Endothelial cell of umbilical vein (primary cell): ENCODE measurements around the gene ZNF793. TPM values are rescaled to one million over a fixed set of nuclear protein-coding genes. Genes with fewer than 3 reads are reported as not detected.
A peak's percentile ranks its signal among the peaks of the same experiment; 100 is the strongest.

Experiments used
- BruUV-seq: library from RNA; stranded (reverse); fragments of 400-500 nt; replicated peaks from 2 replicates; lab custom pipeline; 2021; lab: Mats Ljungman, UMichigan
- CTCF ChIA-PET: fragments of 300-600, 350-600 bp; sonication (Branson Sonifier 250); formaldehyde crosslinking; loops from one replicate; lab custom pipeline; 2021; ENCODE audit warnings: antibody characterized with exemption, inconsistent platforms; lab: Charles Lee
- POLR2A ChIA-PET: fragments of 300-600, 350-600 bp; sonication (Branson Sonifier 250); formaldehyde crosslinking; loops from one replicate; lab custom pipeline; 2021; ENCODE audit warnings: antibody characterized with exemption, inconsistent platforms; lab: Charles Lee
- DNase-seq: peaks from one replicate; pipeline ENCODE4 v3.0.0-alpha.2; 2011; ENCODE audit warnings: low read depth, low spot score
- FAIRE-seq: peaks from 2 replicates; lab custom pipeline; 2011; peaks lifted over from hg19 to GRCh38; lab: Jason Lieb, UNC
- H2AFZ ChIP-seq: 2 replicates; pipeline ENCODE4 v1.6.0; 2012; ENCODE audit warnings: low read depth, low read length, control low read depth, inconsistent platforms
- H3K27ac ChIP-seq: 2 replicates; pipeline ENCODE4 v1.5.1; 2011; ENCODE audit warnings: low read depth, mild to moderate bottlenecking, control low read depth, low read length, moderate library complexity; ENCODE audit not compliant: insufficient read depth
- H3K27me3 ChIP-seq, 2 experiments: 2 replicates each; pipeline versions ENCODE4 v1.6.0 to v1.6.1; 2011; ENCODE audit warnings: low read length in 2 of 2, mixed read lengths in 1 of 2; ENCODE audit not compliant: control insufficient read depth in 2 of 2, insufficient read depth in 2 of 2
- H3K36me3 ChIP-seq, 2 experiments: 2 replicates in 1 of 2; 3 replicates in 1 of 2; pipeline ENCODE4 v1.5.1; 2011; ENCODE audit warnings: low read length in 2 of 2, mild to moderate bottlenecking in 1 of 2, moderate library complexity in 1 of 2; ENCODE audit not compliant: control insufficient read depth in 2 of 2, insufficient read depth in 2 of 2; ENCODE audit errors: extremely low read depth in 1 of 2
- H3K4me1 ChIP-seq: 3 replicates; pipeline ENCODE4 v1.5.1; 2011; ENCODE audit warnings: mild to moderate bottlenecking, low read length; ENCODE audit not compliant: control insufficient read depth, insufficient read depth; ENCODE audit errors: extremely low read depth
- H3K4me2 ChIP-seq: 2 replicates; pipeline ENCODE4 v1.6.1; 2011; ENCODE audit warnings: low read length, control low read depth, mixed read lengths; ENCODE audit not compliant: insufficient read depth
- H3K4me3 ChIP-seq, 3 experiments: fragments of 200-600 bp in 1 of 3; sonication (generic), shearing (Covaris generic) in 1 of 3; replicated peaks in 1 of 3; 2 replicates each; pipeline ENCODE4 v1.5.1; 2011 to 2016; ENCODE audit warnings: control low read depth in 3 of 3, low read length in 3 of 3, mild to moderate bottlenecking in 2 of 3, inconsistent platforms in 1 of 3, low read depth in 1 of 3, moderate library complexity in 1 of 3; ENCODE audit not compliant: insufficient read depth in 1 of 3
- H3K79me2 ChIP-seq: 2 replicates; pipeline ENCODE4 v1.6.0; 2012; ENCODE audit warnings: low read length, inconsistent platforms; ENCODE audit not compliant: control insufficient read depth, insufficient read depth
- H3K9ac ChIP-seq: replicated peaks from 2 replicates; pipeline ENCODE3; 2011; ENCODE audit warnings: low read length, control low read depth; ENCODE audit not compliant: insufficient read depth; ENCODE audit errors: extremely low read depth
- H3K9me1 ChIP-seq: replicated peaks from 3 replicates; pipeline ENCODE4 v1.6.0; 2011; ENCODE audit warnings: mild to moderate bottlenecking, low read length; ENCODE audit not compliant: control insufficient read depth, insufficient read depth; ENCODE audit errors: extremely low read depth
- H3K9me3 ChIP-seq: replicated peaks from 2 replicates; pipeline ENCODE4 v1.5.1; 2012; ENCODE audit warnings: low read length, inconsistent platforms; ENCODE audit not compliant: control insufficient read depth, insufficient read depth
- H4K20me1 ChIP-seq: replicated peaks from 2 replicates; pipeline ENCODE3; 2011; ENCODE audit warnings: mild to moderate bottlenecking, low read length; ENCODE audit not compliant: control insufficient read depth, insufficient read depth; ENCODE audit errors: extremely low read depth
- EZH2 ChIP-seq: IDR thresholded peaks from 2 replicates; pipeline ENCODE4 v1.6.1; 2012; ENCODE audit warnings: borderline replicate concordance, low read depth, mild to moderate bottlenecking, moderate library complexity, low read length, inconsistent platforms; ENCODE audit not compliant: severe bottlenecking
- FOS ChIP-seq: IDR thresholded peaks from 2 replicates; pipeline ENCODE4 v1.6.1; 2011; ENCODE audit warnings: mild to moderate bottlenecking, low read length, moderate library complexity, borderline replicate concordance; ENCODE audit not compliant: insufficient read depth
- GATA2 ChIP-seq: IDR thresholded peaks from 2 replicates; pipeline ENCODE4 v1.7.0; 2011; ENCODE audit warnings: low read depth, mild to moderate bottlenecking, moderate library complexity, mixed read lengths, low read length; ENCODE audit not compliant: insufficient read length, insufficient read depth
- JUN ChIP-seq: IDR thresholded peaks from 2 replicates; pipeline ENCODE4 v1.6.1; 2011; ENCODE audit warnings: borderline replicate concordance, low read depth; ENCODE audit not compliant: insufficient read length, insufficient read depth
- MYC ChIP-seq: IDR thresholded peaks from one replicate; pipeline ENCODE4 v1.6.1; 2011; ENCODE audit warnings: mild to moderate bottlenecking, low read depth, low read length
- POLR2A ChIP-seq: IDR thresholded peaks from 2 replicates; pipeline ENCODE4 v1.6.1; 2012; ENCODE audit warnings: low read depth, mild to moderate bottlenecking, control low read depth, low read length
- POLR2AphosphoS5 ChIP-seq: IDR thresholded peaks from 2 replicates; pipeline ENCODE4 v1.6.1; 2012; ENCODE audit warnings: low read depth, mild to moderate bottlenecking, control low read depth, low read length, moderate library complexity; ENCODE audit not compliant: insufficient read depth
- dilution Hi-C: fragments of 300-500 bp; cut with MboI; formaldehyde crosslinking; loops from one replicate; pipeline ENCODE4 v1.15.0; 2019; ENCODE audit warnings: low sequenced_read_pairs; ENCODE audit not compliant: extremely low pct_ligation_motif_present
- intact Hi-C: fragments of 100-400 bp; cut with micrococcal nuclease; formaldehyde crosslinking; loops from one replicate; pipeline ENCODE4 v1.10.0; 2022
- polyA plus RNA-seq, 4 experiments: library from polyadenylated mRNA; depleted of rRNA in 3 of 4; stranded (reverse) in 3 of 4; unstranded in 1 of 4; fragments of >200 nt; gene quantifications; 2 replicates each; pipeline versions ENCODE4 v1.2.1 to v1.2.3, GENCODE V29; 2011 to 2012; ENCODE audit warnings: missing spikeins in 1 of 4
- total RNA-seq: library from RNA; stranded (reverse); gene quantifications from 2 replicates; pipeline ENCODE4 v1.2.3, GENCODE V29; 2021
- TF ChIP-seq, protein P1 (sequence below): IDR thresholded peaks from 2 replicates; pipeline ENCODE4 v1.6.1; 2011; ENCODE audit not compliant: insufficient read depth, insufficient read length
- TF ChIP-seq, protein P2 (sequence below), 2 donors: IDR thresholded peaks; 1 replicate in 1 of 2; 2 replicates in 1 of 2; pipeline ENCODE4 v1.5.1; 2011; ENCODE audit warnings: low read length in 2 of 2, mild to moderate bottlenecking in 2 of 2, moderate library complexity in 2 of 2, control low read depth in 1 of 2, inconsistent platforms in 1 of 2, low read depth in 1 of 2; ENCODE audit not compliant: insufficient read depth in 1 of 2; ENCODE audit errors: extremely low read depth in 1 of 2

Gene ZNF793
- total and polyA plus RNA-seq, 2 donors (not counting 3 experiments of a cell fraction or from before 2014, with no cell fraction given): 0.37 to 3.8 TPM

DNA sequence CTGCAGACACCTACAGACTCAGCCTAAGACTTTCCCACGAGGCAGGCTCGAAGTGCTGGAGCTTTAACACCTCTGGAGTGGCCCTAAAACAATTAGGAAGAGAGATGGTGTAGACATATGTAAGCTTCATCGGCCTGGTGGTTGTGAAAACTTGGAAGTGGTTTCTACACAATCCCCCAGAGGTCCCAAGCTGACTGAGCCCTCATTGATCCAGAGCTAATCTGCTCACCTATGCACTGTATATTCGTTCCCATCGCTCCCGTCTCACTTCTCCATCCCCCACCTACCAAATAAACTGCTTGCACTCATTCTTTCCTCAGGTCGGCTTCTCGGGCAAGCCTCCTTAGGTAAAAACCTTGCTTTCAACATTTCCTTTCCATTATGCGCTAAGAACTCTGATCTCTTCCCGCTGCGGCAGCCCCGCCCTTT lies 767 bp upstream of the ZNF793 start:
- no TSS peak for BruUV-seq
- H2AFZ ChIP-seq: peak overlapping the region; percentile 82
- POLR2A ChIA-PET: no interaction called here
- H3K27me3 ChIP-seq: no peaks in the 10 kb centered on the region
- H3K9me1 ChIP-seq: no peaks in the 10 kb centered on the region
- dilution Hi-C loops (no loop called here), intact Hi-C loops (loop anchor here (2.0 kb wide), 1 partner anchor 39 kb away; the partner anchor contains the start of gene ZNF569)
- peak overlapping the region; percentile 5 to 79 (median 37) for H3K4me3 ChIP-seq
- peak overlapping the region; percentile 72 for H3K9ac ChIP-seq
- no peaks in the 10 kb centered on the region for H3K4me1 ChIP-seq
- no peak for TF ChIP-seq JUN
- no peak for TF ChIP-seq FOS
- no peak for TF ChIP-seq EZH2
- no peak for TF ChIP-seq GATA2
- TF ChIP-seq, protein P1, sequence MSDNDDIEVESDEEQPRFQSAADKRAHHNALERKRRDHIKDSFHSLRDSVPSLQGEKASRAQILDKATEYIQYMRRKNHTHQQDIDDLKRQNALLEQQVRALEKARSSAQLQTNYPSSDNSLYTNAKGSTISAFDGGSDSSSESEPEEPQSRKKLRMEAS: no peak
- TF ChIP-seq MYC: no peak
- no peak for TF ChIP-seq POLR2AphosphoS5
- TF ChIP-seq, protein P2, sequence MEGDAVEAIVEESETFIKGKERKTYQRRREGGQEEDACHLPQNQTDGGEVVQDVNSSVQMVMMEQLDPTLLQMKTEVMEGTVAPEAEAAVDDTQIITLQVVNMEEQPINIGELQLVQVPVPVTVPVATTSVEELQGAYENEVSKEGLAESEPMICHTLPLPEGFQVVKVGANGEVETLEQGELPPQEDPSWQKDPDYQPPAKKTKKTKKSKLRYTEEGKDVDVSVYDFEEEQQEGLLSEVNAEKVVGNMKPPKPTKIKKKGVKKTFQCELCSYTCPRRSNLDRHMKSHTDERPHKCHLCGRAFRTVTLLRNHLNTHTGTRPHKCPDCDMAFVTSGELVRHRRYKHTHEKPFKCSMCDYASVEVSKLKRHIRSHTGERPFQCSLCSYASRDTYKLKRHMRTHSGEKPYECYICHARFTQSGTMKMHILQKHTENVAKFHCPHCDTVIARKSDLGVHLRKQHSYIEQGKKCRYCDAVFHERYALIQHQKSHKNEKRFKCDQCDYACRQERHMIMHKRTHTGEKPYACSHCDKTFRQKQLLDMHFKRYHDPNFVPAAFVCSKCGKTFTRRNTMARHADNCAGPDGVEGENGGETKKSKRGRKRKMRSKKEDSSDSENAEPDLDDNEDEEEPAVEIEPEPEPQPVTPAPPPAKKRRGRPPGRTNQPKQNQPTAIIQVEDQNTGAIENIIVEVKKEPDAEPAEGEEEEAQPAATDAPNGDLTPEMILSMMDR (IDR thresholded peaks at IDR 0.05; ENCODE audit: extremely low read depth in 1 of 2, insufficient read depth in 1 of 2, low read depth in 1 of 2, low read length in 2 of 2): no peak
- TF ChIP-seq POLR2A: no peak
- CTCF ChIA-PET: no interaction called here
- H3K79me2 ChIP-seq: no peaks in the 10 kb centered on the region
- no peaks in the 10 kb centered on the region for H3K9me3 ChIP-seq
- peak overlapping the region; percentile 30 for H3K27ac ChIP-seq
- H3K36me3 ChIP-seq: no peaks in the 10 kb centered on the region
- H3K4me2 ChIP-seq: peak overlapping the region; percentile 65
- no peaks in the 10 kb centered on the region for H4K20me1 ChIP-seq
- DNase-seq (no peak), FAIRE-seq (no peak)
